ENCODE data around the gene FYB1. TPM values are rescaled to one million over a fixed set of nuclear protein-coding genes. Genes with fewer than 3 reads are reported as not detected.

Gene FYB1
- total RNA-seq, 1 donor from 2014 or later = 4.2 TPM

DNA sequence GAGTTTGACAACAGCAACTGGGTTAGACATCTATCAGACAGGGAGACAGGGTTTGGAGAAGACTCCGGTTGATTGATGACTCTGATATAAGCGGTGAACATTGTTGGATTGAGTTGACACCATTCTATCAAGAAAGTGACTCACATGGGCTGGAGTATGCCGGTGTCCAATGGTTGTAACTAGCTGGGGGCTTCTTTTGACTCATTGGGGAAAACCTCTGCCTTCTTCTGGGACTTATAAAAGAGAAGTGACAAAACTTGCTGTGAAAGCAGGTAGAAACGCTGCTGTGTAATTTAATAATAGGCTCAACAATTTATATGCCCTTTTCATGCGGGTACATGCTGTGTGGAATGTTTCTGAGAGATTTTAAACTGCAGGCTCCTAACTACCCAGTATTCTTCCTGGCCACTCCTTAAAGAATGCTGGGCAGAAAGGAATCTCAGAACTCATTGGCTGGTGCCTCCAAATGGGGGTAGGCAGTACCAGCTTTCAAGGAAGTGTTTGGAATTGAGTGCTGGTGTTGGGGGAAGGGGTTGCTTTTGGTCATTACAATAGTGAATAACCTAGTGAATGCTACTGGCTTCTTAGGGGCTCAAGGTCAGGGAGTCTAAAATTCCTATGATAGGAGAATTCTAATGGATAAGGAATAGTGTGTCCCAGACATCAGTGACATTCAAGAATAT, 43.9 kb downstream of the FYB1 start:
- DNase-seq (no peak), ATAC-seq (ENCODE audit: poor library complexity) (no peak)
- intact Hi-C loops (cut with DNase I) = no loop called here

GRCh38 chr5:39173069-39173468, 46.3 kb downstream of the FYB1 start:
- no peak for ATAC-seq (ENCODE audit: poor library complexity)
- no peak for DNase-seq
- intact Hi-C loops (cut with DNase I) = no loop called here

DNA sequence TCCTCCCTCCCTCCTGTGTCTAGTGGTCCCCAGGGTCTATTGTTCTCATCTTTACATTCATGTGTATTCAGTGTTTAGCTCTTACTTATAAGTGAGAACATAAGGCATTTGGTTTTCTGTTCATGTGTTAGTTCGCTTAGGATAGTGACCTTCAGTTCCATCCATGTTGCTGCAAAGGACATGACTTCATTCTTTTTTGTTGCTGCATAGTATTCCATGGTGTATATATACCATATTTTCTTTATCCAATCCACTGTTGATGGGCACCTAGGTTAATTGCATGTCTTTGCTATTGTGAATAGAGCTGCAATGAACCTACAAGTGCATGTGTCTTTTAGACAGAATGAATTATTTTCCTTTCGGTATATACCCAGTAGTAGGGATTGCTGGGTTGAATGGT, 46.8 kb downstream of the FYB1 start:
- intact Hi-C loops (cut with DNase I) = no loop called here

GRCh38 chr5:39171647-39172046, 47.7 kb downstream of the FYB1 start:
- intact Hi-C loops (cut with DNase I) = no loop called here

More for the DNA sequence above, 46.8 kb downstream of the FYB1 start:
- ATAC-seq (ENCODE audit: poor library complexity) = no peak
- no peak for DNase-seq

DNA sequence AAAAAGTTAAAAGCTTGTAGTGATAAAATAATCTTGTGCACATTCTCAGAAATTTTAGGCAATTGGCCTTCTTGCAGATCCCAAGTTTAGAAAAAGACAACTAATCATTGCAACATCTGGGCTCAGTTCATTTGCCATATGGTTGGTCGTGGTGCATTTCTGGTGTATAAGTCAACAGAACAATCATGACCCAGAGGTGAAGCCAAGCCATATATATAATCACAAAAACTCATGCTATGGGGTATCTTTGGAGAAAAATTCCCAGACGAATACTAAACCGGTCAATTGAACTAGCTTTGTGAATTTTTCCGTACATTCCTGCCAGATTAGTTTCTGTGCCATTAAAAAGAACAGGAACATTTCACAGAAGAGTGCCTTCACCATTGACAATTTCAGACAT, 50.3 kb downstream of the FYB1 start:
- ATAC-seq (ENCODE audit: poor library complexity) (no peak), DNase-seq (no peak)
- intact Hi-C loops (cut with DNase I) = no loop called here

More at GRCh38 chr5:39171647-39172046, 47.7 kb downstream of the FYB1 start:
- no peak for DNase-seq
- no peak for ATAC-seq (ENCODE audit: poor library complexity)

- ATAC-seq (ENCODE audit: poor library complexity) = no peak
- no peak for DNase-seq
- intact Hi-C loops (cut with DNase I) = no loop called here
Measured at GRCh38 chr5:39167972-39168342, 51.4 kb downstream of the FYB1 start.

DNA sequence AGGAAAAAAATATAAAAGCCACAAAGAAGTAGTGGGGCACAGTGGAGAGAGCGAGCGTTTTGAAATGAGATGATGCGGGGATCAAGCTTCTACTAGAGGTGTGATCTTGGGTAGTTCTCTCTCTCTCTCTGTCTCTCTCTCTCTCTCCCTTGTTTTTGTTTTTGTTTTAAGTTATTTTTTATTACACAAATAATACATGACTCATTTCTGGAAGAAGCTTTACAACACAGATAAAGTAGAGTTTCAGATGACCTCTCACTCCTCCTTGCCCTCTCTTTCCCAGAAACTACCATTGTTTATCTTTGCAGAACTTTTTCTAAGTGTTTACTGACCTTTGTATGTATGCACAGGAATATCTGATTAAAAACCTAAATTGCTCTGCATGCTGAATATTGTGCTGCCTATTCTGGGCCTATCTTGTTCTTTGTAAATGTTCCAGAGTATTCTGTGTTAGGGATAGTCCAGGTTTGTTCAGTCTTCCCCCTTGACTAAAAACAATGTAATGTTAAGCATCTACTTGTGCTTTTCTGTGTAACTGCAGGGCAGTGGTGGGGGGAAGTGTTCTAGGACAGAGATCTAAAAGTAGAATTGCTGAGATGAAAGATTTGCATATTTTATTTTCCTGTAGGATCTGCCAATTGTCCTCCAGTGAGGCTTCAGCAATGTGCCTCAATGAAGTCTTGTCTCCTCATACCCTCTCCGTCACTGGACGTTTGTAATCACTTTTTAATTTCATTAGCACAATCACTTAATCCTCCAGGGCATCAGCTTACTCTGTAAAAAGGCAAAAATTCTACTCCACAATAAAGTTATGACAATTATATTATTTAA, 52.0 kb downstream of the FYB1 start:
- intact Hi-C loops (cut with DNase I) = no loop called here
- no peak for DNase-seq

GRCh38 chr5:39164529-39165402, 54.6 kb downstream of the FYB1 start:
- ATAC-seq (ENCODE audit: poor library complexity) = no peak
- DNase-seq = no peak
- intact Hi-C loops (cut with DNase I) = no loop called here

More for the DNA sequence above, 52.0 kb downstream of the FYB1 start:
- ATAC-seq (ENCODE audit: poor library complexity) = no peak

DNA sequence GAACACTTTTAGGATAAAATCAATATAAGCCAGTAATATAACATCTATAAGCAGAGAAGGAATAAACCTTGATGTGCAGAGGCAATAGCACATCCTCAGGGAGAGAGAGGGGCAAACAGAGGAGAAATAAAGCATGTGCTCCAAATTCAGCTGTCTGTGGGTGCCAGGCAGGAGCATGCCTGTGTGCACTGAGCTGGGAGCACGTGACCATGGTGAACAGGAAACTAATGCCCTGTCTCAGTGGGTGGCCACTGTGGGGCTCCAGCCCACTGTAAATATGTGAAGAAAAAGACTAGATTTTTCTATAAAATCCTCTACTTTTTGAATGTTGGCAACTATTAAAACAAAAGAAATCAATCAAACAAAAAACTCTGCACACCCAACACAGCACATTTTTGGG, 55.3 kb downstream of the FYB1 start:
- intact Hi-C loops (cut with DNase I) = no loop called here
- no peak for ATAC-seq (ENCODE audit: poor library complexity)
- DNase-seq = no peak

DNA sequence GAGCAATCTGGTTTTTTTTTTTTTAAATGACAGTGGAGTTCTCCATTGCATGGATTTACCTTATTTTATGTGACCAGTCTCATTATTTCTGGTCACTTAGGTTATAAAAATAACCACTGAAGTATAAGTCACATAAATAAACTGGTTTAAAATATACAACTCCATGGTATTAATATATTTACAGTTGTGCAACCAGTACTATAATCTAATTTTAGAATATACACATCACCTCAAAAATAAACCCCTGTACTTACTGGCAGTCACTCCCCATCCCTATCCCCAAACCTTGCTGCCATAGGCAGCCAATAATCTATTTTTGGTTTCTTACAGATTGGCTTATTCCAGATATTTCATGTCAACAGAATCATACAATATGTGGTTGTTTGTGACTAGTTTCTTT, 57.8 kb downstream of the FYB1 start:
- intact Hi-C loops (cut with DNase I) = no loop called here
- no peak for DNase-seq
- no peak for ATAC-seq (ENCODE audit: poor library complexity)

- ATAC-seq (ENCODE audit: poor library complexity) (no peak), DNase-seq (no peak)
- intact Hi-C loops (cut with DNase I) = no loop called here
Measured at GRCh38 chr5:39160576-39161213, 58.7 kb downstream of the FYB1 start.

DNA sequence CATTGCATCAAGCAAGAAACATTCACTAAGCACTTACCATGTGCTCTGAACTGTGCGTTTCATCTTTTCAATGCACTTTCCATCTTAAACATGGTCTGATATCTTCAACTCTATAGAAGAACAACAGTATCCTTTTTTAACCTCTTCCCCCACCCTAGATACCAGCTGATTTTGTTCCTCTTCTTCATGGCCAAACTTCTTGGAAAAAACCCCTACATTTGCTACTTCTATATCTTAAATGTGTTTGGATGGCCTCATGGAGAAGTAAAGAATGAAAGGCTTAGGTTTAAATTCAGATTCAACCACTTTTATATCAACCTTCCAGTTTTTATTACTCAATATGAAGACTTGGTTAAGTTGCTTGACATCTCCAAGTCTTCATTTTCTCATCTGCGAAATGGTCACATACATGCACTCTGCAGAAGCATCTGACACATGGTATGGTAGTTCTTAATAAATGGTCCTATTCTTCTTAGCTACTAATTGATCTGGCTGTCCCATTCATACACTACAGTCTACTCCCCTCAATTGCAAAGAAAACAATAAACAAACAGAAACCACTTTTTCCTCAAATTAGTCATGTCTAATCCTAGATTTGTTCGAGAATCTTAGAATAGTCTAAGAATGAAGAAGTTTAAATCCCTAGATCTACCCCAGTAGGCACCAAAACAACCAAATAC, 59.4 kb downstream of the FYB1 start:
- ATAC-seq (ENCODE audit: poor library complexity) (no peak), DNase-seq (no peak)
- intact Hi-C loops (cut with DNase I) = no loop called here

DNA sequence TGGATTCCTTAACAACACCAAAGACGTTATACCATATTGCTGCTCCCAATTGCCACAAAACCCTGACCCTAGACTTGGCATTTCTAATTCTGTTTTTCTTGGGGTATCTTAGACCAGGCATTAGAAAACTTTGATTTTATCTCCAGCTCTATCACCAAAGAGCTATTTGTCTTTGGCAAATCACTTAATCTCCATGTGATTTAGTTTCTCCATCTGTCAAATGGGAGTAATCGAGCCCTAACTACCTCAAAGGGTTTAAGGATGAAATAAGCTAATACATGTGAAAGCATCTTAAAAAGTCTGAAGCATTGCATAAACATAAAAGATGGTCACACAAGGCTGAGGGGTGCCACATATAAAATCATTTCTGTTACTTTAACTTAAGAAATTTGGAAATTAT, 60.6 kb downstream of the FYB1 start:
- intact Hi-C loops (cut with DNase I) = no loop called here

DNA sequence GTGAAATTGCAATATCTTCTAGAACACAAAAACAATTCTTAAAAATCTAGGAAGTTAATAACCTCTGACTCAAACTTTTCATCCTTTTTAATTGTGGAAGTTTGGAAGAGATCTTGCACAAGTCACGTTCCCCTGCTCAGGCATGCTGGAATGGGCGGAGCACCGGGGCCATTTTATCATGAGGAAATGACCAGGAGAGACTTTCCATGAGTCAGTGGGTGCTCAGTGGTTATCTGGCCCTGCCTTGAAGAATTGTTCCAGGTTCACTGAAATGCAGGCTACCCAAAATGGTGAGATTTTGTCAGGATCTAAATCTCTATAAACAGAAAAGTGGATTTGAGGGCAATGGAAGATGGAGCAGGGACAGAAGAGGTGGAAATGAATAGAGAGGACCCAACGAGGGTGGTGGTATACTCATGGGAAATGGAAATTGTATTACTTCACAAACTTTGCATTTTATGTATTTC, 61.2 kb downstream of the FYB1 start:
- peak; percentile 61 for DNase-seq
- intact Hi-C loops (cut with DNase I) = no loop called here
- no peak for ATAC-seq (ENCODE audit: poor library complexity)

More for the DNA sequence above, 60.6 kb downstream of the FYB1 start:
- no peak for ATAC-seq (ENCODE audit: poor library complexity)
- DNase-seq = no peak

DNA sequence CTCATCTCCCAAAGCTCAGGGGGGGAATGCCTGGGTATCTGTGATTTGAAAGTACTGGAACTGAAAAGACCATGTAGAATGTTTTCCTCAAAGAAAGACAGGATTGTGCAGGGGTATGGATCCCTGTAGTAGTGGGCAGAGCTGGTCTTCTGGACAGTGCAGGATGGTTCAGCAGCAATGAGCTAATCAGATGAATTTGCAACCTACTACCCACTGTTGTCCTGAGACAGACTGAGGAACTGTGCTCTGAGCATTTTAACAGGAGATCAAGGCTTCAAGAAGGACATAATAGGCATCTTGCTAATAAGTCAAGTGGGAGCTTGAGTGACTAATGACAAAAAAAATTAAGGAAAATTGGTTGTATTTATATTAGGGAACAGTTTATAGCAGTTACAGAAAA, 61.7 kb downstream of the FYB1 start:
- DNase-seq (no peak), ATAC-seq (ENCODE audit: poor library complexity) (no peak)
- intact Hi-C loops (cut with DNase I) = no loop called here

DNA sequence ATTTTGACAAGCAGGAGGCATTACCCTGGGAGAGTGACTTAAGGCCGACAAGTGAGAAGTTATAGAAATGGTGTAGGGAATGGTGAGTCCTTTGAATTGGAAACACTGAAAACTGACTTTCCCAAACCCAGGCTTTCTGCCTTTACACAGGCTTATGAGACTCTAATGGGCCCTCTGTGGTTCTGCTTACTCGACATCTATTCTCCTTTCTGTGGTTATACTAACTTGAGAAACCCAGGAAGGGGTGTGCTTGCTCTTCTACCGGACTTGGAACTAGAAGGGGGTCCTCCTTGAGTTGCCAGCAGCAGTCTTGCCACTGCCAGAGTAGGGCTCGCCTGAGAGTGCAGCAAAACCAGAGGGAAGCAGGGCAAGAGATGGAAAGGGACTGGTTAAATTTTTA, 63.3 kb downstream of the FYB1 start:
- intact Hi-C loops (cut with DNase I) = no loop called here
- ATAC-seq (ENCODE audit: poor library complexity) (no peak), DNase-seq (no peak)

DNA sequence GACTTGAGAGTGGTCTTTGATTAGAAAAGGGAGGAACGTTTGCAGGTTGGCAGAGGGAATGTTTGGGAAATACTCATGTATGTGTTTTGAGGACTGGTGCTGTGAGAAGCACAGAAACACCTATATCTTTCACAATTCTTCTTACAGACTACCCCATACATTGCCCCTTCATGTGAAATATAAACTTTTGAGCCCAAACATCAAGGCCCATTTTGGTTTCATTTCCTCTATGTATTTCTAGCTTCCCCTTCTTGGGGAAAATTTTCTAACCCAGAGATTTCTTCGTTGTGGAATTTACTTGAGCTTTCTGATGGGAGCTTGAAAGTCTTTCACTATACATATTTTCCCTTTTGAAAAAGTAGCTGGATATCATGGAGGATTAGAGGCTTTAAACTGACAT, 67.6 kb downstream of the FYB1 start:
- no peak for ATAC-seq (ENCODE audit: poor library complexity)
- no peak for DNase-seq
- intact Hi-C loops (cut with DNase I) = no loop called here

- DNase-seq (no peak), ATAC-seq (ENCODE audit: poor library complexity) (no peak)
- intact Hi-C loops (cut with DNase I) = no loop called here
Measured at GRCh38 chr5:39149966-39150365, 69.4 kb downstream of the FYB1 start.
